SJSA1 (cell line): ENCODE data around the gene UPP2. TPM values are rescaled to one million over a fixed set of nuclear protein-coding genes. Genes with fewer than 3 reads are reported as not detected.

Experiments
- DNase-seq, 2 experiments: peaks; one replicate each; pipeline ENCODE4 v3.0.0-alpha.2; 2015 to 2020; ENCODE audit warnings: low spot score in 2 of 2, low read depth in 1 of 2
- H3K27ac ChIP-seq: fragments of 250-450 bp; sonication (Bioruptor Pico); 2 replicates; pipeline ENCODE4 v1.5.1; 2020; ENCODE audit warnings: mild to moderate bottlenecking, moderate library complexity
- H3K27me3 ChIP-seq: fragments of 250-450 bp; sonication (Bioruptor Pico); replicated peaks from 2 replicates; pipeline ENCODE4 v1.5.1; 2020; ENCODE audit warnings: mild to moderate bottlenecking, moderate library complexity
- H3K36me3 ChIP-seq: fragments of 250-450 bp; sonication (Bioruptor Pico); 2 replicates; pipeline ENCODE4 v1.5.1; 2020; ENCODE audit warnings: mild to moderate bottlenecking
- H3K4me1 ChIP-seq: fragments of 250-450 bp; sonication (Bioruptor Pico); replicated peaks from 2 replicates; pipeline ENCODE4 v1.6.1; 2021; ENCODE audit warnings: mild to moderate bottlenecking
- H3K4me3 ChIP-seq: fragments of 250-450 bp; sonication (Bioruptor Pico); 2 replicates; pipeline ENCODE4 v1.5.1; 2020; ENCODE audit warnings: mild to moderate bottlenecking
- H3K9me3 ChIP-seq: fragments of 250-450 bp; sonication (Bioruptor Pico); replicated peaks from 2 replicates; pipeline ENCODE4 v1.5.1; 2020; ENCODE audit warnings: mild to moderate bottlenecking
- total RNA-seq: library from RNA; depleted of rRNA; stranded (reverse); fragments of >200 nt; shearing (Covaris generic); gene quantifications from 2 replicates; pipeline ENCODE4 v1.2.3, GENCODE V29; 2014; rRNA removed

UPP2 gene
- total RNA-seq: not detected in 2 replicates

DNA sequence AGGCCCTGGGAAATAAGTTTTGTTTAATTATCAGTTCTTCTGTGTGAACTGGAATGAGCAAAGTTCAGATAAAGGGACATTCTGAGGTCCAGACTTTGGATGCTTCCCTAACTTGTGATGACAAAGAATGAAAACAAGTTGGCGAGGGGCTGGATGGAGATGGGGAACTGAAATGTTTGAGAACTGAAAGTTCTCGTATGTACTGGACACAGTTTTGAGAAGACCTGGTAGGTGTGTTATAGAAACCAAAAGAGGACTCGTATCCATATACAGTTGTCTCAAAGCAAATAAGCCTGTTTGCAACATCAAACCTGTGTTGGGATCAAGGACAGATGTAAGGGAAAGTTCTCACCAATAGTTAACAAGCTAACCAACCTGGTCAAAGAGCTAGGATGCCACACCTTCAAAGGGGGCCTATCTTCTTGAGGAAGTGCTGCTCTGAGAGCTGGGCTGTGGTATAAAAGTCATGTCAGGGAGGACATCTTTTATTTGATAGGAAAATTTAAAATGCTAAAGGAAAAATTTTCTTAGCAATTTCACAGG is at the start of gene UPP2:
UPP2 (plus strand) TSS at position 493 of the 543 bp plus-strand sequence. CDS start 188 bp downstream, outside the sequence.
- H3K36me3 ChIP-seq: no peaks in the 10 kb centered on the region
- no peak for DNase-seq
- no peak within 1 kb of the TSS for H3K4me3 ChIP-seq
- H3K9me3 ChIP-seq: no peaks in the 10 kb centered on the region
- no peak within 1 kb of the TSS for H3K27ac ChIP-seq
- H3K4me1 ChIP-seq: no peaks in the 10 kb centered on the region
- H3K27me3 ChIP-seq: no peaks in the 10 kb centered on the region

DNA sequence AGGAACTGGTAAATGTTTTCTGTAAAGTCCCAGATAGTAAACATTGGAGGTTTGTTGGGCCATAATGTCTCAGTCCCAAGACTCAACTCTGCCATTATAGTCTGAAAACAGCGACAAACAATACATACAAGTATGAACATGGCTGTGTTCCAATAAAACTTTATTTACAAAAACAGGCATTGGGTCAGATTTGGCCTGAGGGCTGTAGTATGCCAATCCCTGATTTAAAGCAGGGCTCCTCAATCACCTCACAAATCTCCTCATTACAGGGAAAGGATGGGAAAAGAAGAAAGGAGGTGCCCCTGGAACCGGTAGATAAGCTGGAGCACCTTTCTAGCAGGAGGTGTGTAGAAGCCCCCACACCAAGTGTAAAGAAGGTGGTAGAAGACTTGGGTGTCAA is 48.9 kb upstream of the UPP2 start:
- no peak for DNase-seq
- Histone ChIP-seq H3K36me3 (no peaks in the 10 kb centered on the region), H3K27ac (no peak overlapping the region), H3K9me3 (no peaks in the 10 kb centered on the region), H3K27me3 (no peaks in the 10 kb centered on the region), H3K4me3 (no peak overlapping the region), H3K4me1 (no peaks in the 10 kb centered on the region)

DNA sequence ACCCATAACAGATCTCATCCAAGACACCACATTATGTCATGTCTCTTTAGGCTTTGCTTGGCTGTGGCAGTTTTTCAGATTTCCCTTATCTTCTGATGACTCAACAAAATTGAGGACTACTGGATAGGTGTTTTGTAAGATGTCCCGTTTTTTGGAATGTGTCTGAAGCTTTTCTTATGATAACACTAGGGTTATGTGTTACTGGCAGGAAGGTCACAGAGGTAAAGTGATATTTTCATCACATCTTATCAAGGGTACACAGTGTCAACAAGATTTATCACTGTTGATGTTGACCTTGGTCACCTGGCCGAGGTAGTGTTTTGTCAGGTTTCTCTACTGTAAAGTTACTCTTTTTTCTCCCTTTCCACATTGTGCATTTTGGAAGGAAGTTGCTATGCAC is 44.8 kb upstream of the UPP2 start:
- H3K27ac ChIP-seq: no peak overlapping the region
- no peak for DNase-seq
- H3K9me3 ChIP-seq: no peaks in the 10 kb centered on the region
- H3K4me3 ChIP-seq: no peak overlapping the region
- H3K4me1 ChIP-seq: no peaks in the 10 kb centered on the region
- H3K27me3 ChIP-seq: no peaks in the 10 kb centered on the region
- H3K36me3 ChIP-seq: no peaks in the 10 kb centered on the region

DNA sequence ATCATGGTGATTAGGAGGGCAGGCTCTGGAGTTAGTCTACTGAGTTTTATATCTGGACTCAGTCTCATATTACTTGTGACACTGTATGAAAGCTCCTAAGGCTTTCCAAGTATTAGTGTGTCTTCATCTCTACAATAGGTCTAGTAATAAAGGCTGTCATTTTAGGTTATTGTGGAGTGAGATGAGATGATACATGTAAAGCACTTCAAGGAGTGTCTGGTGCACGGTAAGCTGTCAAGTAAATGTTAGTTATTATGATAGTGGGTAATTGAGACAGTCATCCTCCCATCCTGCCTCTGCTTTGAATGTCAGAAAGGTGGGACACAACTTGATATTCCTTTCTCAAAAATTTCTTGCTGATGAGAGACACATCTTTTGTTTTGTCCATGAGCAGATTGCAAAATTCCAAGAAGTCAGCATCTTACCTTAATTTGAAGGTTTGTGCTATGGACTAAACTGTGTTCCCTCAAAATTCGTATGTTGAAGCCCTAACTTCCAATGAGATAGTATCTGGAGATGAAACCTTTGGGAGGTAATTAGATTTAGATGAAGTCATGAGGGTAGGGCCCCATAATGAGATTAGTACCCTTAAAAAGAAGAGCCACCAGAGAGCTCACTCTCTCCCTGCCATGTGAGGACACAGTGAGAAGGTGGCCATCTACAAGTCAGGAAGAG is 41.4 kb upstream of the UPP2 start:
- Histone ChIP-seq H3K4me1 (no peaks in the 10 kb centered on the region), H3K4me3 (no peak overlapping the region), H3K27me3 (no peaks in the 10 kb centered on the region), H3K9me3 (no peaks in the 10 kb centered on the region), H3K27ac (no peak overlapping the region), H3K36me3 (no peaks in the 10 kb centered on the region)
- no peak for DNase-seq

DNA sequence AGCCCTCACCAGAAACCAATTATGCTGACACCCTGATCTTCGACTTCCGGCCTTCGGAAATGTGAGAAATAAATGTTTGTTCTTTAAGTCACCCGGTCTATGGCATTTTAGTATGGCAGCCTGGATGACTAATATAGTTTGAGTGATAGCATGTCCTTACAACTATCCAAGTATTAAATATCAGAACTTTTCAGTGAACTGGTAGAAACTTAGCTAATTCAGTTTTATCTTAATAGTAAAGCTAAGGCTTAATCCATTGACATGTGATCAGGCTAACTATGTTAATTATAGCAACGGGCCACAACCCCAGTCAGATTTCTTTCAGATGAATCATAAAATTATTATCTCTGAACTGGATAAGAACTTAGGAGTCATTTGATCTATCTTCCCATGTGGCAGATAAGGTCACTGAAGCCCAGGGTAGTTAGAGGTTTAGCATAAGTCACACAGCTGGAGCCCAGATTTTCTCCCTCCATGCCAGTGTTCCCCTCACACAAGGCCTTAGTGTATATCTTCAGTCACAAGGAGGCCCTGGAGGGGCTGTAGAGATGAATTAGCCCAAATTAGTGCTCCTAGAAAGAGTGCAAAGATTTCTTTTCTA is 40.7 kb upstream of the UPP2 start:
- no peaks in the 10 kb centered on the region for H3K4me1 ChIP-seq
- H3K27ac ChIP-seq: no peak overlapping the region
- H3K27me3 ChIP-seq: no peaks in the 10 kb centered on the region
- H3K9me3 ChIP-seq: no peaks in the 10 kb centered on the region
- H3K4me3 ChIP-seq: no peak overlapping the region
- DNase-seq: no peak
- H3K36me3 ChIP-seq: no peaks in the 10 kb centered on the region

GRCh38 chr2:158061763-158062162 is 39.9 kb upstream of the UPP2 start:
- DNase-seq: no peak
- Histone ChIP-seq H3K27me3 (no peaks in the 10 kb centered on the region), H3K9me3 (no peaks in the 10 kb centered on the region), H3K4me1 (no peaks in the 10 kb centered on the region), H3K27ac (no peak overlapping the region), H3K36me3 (no peaks in the 10 kb centered on the region), H3K4me3 (no peak overlapping the region)

GRCh38 chr2:158066046-158066713 is 35.5 kb upstream of the UPP2 start:
- H3K27me3 ChIP-seq: no peaks in the 10 kb centered on the region
- no peak for DNase-seq
- no peaks in the 10 kb centered on the region for H3K9me3 ChIP-seq
- no peaks in the 10 kb centered on the region for H3K36me3 ChIP-seq
- H3K4me3 ChIP-seq: no peak overlapping the region
- no peak overlapping the region for H3K27ac ChIP-seq
- H3K4me1 ChIP-seq: no peaks in the 10 kb centered on the region

GRCh38 chr2:158071018-158071417 is 30.7 kb upstream of the UPP2 start:
- Histone ChIP-seq H3K9me3 (no peaks in the 10 kb centered on the region), H3K4me1 (no peaks in the 10 kb centered on the region), H3K4me3 (no peak overlapping the region), H3K36me3 (no peaks in the 10 kb centered on the region), H3K27ac (no peak overlapping the region), H3K27me3 (no peaks in the 10 kb centered on the region)
- DNase-seq: no peak

DNA sequence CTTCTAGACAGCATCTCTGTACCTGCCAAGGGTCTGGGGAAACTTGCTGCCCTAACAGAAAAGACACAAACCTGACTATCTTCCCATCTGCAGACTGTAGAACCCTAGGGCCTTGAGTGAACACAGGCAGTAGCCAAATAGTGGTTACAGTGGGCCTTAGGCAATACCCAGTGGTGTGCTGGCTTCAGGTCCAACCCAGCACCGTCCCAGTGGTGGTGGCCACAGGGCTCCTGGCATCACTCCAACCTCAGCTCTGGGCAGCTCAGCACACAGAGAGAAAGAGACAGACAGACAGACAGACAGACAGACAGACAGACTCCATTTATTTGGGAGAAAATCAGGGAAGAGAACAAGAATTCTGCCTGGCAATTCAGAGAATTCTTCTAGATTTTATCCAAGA is 29.3 kb upstream of the UPP2 start:
- Histone ChIP-seq H3K36me3 (no peaks in the 10 kb centered on the region), H3K27ac (no peak overlapping the region), H3K27me3 (no peaks in the 10 kb centered on the region), H3K4me1 (no peaks in the 10 kb centered on the region), H3K9me3 (no peaks in the 10 kb centered on the region), H3K4me3 (no peak overlapping the region)
- DNase-seq: no peak

DNA sequence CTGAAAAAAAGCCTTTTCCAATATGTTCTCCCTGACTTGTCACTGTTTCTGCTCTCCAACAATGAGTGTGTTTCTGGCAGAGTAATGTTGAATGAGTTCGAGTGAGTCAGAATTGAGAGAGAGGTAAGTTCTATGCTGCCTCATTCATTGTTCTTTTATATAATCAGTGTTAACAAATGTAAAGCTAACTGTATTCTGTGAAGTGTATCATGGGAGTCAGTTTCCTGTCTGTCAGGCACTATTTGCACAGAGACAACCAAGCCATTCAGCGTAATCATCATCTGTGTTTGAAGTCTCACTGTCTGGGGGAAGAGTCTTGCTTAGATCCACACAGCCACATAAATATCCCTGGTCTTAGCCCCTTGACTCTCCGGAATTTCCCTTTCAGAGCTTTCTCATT is 22.0 kb upstream of the UPP2 start:
- peak in 1 of 2 experiments; percentile 13 for DNase-seq
- 0 out of 2 replicates have a peak, but pooled peaks cover 4% of the 10 kb centered on the region for H3K4me1 ChIP-seq
- H3K27ac ChIP-seq: no peak overlapping the region

GRCh38 chr2:158088093-158088492 is 13.6 kb upstream of the UPP2 start:
- DNase-seq: no peak
- Histone ChIP-seq H3K9me3 (no peaks in the 10 kb centered on the region), H3K27me3 (no peaks in the 10 kb centered on the region), H3K27ac (no peak overlapping the region), H3K4me1 (no peaks in the 10 kb centered on the region), H3K4me3 (no peak overlapping the region), H3K36me3 (no peaks in the 10 kb centered on the region)

More for the DNA sequence above, 22.0 kb upstream of the UPP2 start:
- Histone ChIP-seq H3K36me3 (no peaks in the 10 kb centered on the region), H3K27me3 (no peaks in the 10 kb centered on the region), H3K9me3 (no peaks in the 10 kb centered on the region), H3K4me3 (no peak overlapping the region)

DNA sequence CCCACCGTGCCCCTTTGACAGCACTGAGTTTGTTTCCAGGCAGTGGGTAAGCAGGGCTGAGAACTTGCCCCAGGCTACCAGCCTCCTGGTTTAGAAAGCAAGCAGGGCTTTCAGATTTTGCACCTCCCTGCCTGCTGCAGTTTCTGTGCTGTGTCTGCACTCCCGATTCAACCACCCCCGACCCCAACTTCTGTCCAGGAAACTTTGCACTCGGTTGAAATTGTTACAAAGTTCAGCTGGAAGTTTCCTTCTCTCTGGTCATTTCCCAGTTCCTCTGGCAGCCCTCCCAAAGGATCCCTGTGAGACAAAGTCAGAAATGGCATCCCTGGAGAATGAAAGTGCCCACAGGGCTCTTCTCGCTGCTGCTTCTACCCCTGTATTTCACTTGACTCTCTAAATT is 12.4 kb upstream of the UPP2 start:
- Histone ChIP-seq H3K27me3 (no peaks in the 10 kb centered on the region), H3K36me3 (no peaks in the 10 kb centered on the region), H3K4me1 (no peaks in the 10 kb centered on the region), H3K27ac (no peak overlapping the region), H3K9me3 (no peaks in the 10 kb centered on the region), H3K4me3 (no peak overlapping the region)
- DNase-seq: no peak

GRCh38 chr2:158091647-158092046 is 10.0 kb upstream of the UPP2 start:
- Histone ChIP-seq H3K9me3 (no peaks in the 10 kb centered on the region), H3K4me1 (no peaks in the 10 kb centered on the region), H3K36me3 (no peaks in the 10 kb centered on the region), H3K27me3 (no peaks in the 10 kb centered on the region), H3K27ac (no peak overlapping the region), H3K4me3 (no peak overlapping the region)
- DNase-seq: no peak

DNA sequence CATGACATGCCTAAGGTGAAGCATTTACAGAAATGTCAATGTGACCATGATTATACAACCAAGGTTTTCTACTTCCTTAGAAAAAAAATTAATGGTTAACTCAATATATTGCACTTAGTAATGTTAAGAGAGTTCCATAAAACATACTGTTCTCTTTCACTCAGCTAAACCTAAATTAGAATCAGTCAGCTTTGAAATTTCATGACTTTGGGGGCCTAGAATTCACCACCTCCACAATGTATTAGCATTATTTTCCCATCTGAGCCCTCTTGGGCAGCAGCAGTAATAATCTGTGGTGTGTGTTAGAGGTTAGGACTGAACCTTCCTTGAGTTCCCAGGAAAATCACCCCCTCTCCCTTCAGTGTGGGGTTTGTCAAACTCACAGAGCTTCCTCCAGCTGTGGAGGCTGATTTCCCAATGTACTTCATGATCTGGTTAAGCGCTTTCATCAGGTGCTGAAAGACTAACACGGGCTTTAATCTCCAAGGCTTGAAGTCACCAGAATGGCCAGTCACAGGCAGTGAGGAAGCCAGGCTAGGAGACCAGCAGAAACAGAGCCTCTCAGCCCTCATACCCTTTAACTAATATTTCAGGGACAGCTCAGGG is 7.1 kb upstream of the UPP2 start:
- H3K4me3 ChIP-seq: no peak overlapping the region
- H3K9me3 ChIP-seq: no peaks in the 10 kb centered on the region
- H3K27ac ChIP-seq: no peak overlapping the region
- no peaks in the 10 kb centered on the region for H3K4me1 ChIP-seq
- H3K36me3 ChIP-seq: no peaks in the 10 kb centered on the region
- no peak for DNase-seq
- H3K27me3 ChIP-seq: no peaks in the 10 kb centered on the region
